Measurements from ENCODE around the gene IMMP2L. TPM values are rescaled to one million over a fixed set of nuclear protein-coding genes. Genes with fewer than 3 reads are reported as not detected.
"Not testable (repeated sequence)": the region's sequence is repeated elsewhere in the genome, so short reads cannot be mapped to it uniquely, and the experiment has no call there.

The IMMP2L gene
- total RNA-seq, 1 donor: 8.2 TPM

DNA sequence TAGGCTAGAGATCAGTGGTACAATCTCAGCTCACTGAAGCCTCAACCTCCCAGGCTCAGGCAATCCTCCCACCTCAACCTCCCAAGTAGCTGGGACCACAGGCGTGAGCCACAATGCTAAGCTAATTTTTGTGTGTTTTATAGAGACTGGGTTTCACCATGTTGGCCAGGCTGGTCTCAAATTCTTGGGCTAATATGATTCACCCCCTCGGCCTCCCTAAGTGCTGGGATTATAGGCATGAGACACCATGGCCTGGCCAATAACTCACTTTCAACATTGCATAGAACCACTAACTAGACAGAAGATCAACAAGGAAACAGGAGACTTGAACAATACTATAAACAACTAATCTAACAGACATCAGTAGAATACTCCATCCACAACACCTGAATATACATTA, 279.7 kb downstream of the IMMP2L start:
- no peak overlapping the region for H3K4me3 ChIP-seq (ENCODE audit: low read depth, low read length)
- TF ChIP-seq, protein P1, sequence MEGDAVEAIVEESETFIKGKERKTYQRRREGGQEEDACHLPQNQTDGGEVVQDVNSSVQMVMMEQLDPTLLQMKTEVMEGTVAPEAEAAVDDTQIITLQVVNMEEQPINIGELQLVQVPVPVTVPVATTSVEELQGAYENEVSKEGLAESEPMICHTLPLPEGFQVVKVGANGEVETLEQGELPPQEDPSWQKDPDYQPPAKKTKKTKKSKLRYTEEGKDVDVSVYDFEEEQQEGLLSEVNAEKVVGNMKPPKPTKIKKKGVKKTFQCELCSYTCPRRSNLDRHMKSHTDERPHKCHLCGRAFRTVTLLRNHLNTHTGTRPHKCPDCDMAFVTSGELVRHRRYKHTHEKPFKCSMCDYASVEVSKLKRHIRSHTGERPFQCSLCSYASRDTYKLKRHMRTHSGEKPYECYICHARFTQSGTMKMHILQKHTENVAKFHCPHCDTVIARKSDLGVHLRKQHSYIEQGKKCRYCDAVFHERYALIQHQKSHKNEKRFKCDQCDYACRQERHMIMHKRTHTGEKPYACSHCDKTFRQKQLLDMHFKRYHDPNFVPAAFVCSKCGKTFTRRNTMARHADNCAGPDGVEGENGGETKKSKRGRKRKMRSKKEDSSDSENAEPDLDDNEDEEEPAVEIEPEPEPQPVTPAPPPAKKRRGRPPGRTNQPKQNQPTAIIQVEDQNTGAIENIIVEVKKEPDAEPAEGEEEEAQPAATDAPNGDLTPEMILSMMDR (IDR thresholded peaks at IDR 0.05; ENCODE audit: insufficient read depth, low read depth, low read length): no peak
- no peak for DNase-seq (ENCODE audit: low read depth)

DNA sequence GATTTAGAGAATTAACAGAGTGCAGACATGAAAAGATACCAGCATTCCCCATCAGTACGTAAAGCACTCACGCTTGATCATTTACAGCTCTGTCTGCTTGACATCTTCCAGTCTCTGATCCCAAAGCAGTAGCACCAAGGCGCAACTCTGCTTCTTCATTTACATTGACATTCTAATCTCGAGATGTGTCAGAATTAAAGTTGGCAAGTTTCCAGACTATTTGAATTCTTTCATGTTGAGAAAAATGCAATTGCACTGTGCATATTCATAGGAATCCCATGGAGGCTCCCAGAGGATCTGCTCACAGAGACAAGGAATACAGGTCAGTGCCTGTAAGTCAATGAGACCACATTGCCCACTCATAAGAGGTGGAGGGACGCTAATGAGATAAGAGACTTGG, 287.4 kb downstream of the IMMP2L start:
- DNase-seq (ENCODE audit: low read depth): no peak

DNA sequence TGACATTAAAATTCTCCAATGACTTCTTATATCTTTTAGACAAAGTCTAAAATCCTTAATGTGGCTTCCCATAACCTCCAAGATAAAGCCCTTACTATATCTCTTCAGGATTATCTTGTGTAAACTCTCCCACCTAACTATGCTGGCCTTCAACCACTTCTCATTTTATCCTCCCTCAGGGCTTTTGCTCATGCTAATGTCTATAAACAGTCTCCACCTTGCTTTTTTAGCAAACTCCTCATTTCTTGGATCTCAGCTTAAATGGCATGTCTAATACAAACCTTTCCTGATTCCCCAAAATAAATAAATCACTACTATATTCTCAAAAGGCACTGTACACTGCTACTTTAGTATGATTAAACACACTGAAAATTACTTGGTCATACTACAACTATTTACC, 290.2 kb downstream of the IMMP2L start:
- TF ChIP-seq, protein P1 (IDR thresholded peaks at IDR 0.05; ENCODE audit: insufficient read depth, low read depth, low read length): no peak
- no peak for DNase-seq (ENCODE audit: low read depth)
- no peak overlapping the region for H3K4me3 ChIP-seq (ENCODE audit: low read depth, low read length)

More for the DNA sequence above, 287.4 kb downstream of the IMMP2L start:
- no peak overlapping the region for H3K4me3 ChIP-seq (ENCODE audit: low read depth, low read length)
- TF ChIP-seq, protein P1 (IDR thresholded peaks at IDR 0.05; ENCODE audit: insufficient read depth, low read depth, low read length): no peak

DNA sequence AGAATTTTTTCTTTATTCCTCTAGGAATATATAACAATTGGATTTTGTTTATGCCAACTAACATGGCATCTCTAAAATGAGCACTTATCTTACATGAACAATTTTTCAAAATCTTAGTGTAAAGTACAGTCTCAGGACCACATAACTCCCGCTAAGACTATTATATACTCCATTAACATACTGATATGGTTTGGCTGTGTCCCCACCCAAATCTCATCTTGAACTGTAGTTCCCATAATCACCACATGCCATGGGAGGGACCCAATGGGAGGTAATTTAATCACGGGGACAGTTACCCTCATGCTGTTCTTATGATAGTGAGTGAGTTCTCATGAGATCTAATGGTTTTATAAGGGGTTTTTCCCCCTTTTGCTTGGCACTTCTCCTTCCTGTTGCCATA, 291.5 kb downstream of the IMMP2L start:
- H3K4me3 ChIP-seq (ENCODE audit: low read depth, low read length); DNase-seq (ENCODE audit: low read depth): not testable (repeated sequence)

DNA sequence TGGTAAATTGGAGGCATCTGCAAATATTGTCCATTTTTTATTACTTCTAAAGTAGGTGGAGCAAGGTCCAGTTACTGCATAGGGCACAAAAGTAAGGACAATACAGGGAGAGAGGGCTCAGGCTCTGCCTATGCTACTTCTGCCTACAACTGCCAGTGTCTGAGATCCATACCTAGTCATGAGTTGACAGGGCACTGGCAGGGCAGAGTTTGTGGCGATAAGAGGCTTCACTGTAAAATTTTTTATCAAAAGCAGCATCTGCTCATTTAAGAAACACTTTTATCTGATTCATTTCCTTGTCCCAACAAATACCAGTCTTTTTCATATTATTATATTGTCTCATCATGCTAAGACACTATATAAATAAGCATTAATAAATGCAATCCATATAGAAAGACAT, 293.4 kb downstream of the IMMP2L start:
- TF ChIP-seq, protein P1 (IDR thresholded peaks at IDR 0.05; ENCODE audit: insufficient read depth, low read depth, low read length): no peak
- no peak for DNase-seq (ENCODE audit: low read depth)
- H3K4me3 ChIP-seq (ENCODE audit: low read depth, low read length): no peak overlapping the region

DNA sequence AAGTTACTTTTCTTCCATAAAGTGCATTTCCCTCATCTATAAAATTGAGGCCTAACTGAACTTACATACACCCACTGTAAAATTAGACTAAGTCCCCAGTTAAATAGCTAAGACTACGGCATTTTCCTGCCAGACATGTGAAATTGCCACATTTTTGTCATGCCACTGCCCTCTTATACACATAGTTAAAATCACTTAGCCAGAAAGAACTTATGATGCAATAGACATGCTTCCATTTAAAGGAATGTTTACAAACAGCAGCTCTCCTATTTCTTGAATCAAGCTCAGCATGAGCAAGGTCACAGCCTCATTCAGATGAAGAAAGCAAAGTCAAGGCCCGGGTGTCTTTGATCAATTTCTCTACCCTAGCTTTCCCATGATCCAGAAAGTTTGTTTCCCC, 295.7 kb downstream of the IMMP2L start:
- H3K4me3 ChIP-seq (ENCODE audit: low read depth, low read length): no peak overlapping the region
- TF ChIP-seq, protein P1 (IDR thresholded peaks at IDR 0.05; ENCODE audit: insufficient read depth, low read depth, low read length): no peak
- peak; percentile 73 for DNase-seq (ENCODE audit: low read depth)

DNA sequence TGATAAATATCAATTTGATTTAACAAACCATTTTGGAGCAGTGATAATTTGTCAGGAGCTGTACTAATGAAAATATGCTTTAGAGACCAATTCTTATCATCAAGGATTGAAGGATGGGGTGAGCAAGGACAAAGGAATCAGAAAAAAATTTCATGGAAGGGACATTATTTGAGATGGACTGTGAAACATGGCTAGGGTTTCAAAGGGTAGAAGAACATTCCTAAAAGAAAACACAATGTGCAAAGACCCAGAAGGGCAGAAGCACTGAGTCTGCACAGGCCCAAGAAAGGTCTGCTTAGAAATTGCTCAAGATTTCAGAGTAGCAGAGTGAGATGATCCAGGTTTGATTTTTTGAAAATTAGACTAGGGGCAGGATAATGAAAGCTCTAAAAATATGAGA, 296.9 kb downstream of the IMMP2L start:
- TF ChIP-seq, protein P1 (IDR thresholded peaks at IDR 0.05; ENCODE audit: insufficient read depth, low read depth, low read length): no peak

More for the DNA sequence above, 296.9 kb downstream of the IMMP2L start:
- no peak overlapping the region for H3K4me3 ChIP-seq (ENCODE audit: low read depth, low read length)
- no peak for DNase-seq (ENCODE audit: low read depth)

Data from fibroblast of villous mesenchyme (primary cell).